SH-SY5Y (cell line): ENCODE results near the gene AOC1.

Source experiments
- GATA2 ChIP-seq: IDR thresholded peaks from 2 replicates; pipeline ENCODE4 v1.6.1; 2011; ENCODE audit warnings: mild to moderate bottlenecking, low read depth, low read length
- GATA3 ChIP-seq: IDR thresholded peaks from 2 replicates; pipeline ENCODE4 v1.6.1; 2011; ENCODE audit warnings: low read depth, mild to moderate bottlenecking, low read length, moderate library complexity

DNA sequence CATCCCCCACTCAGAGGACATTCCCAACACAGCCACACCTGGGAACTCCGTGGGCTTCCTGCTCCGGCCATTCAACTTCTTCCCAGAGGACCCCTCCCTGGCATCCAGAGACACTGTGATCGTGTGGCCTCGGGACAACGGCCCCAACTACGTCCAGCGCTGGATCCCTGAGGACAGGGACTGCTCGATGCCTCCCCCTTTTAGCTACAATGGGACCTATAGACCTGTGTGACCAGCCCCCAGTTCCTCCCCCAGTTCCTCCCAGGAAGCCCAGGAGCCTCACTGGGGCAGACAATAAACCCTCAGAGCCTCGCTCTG, 8.6 kb downstream of the AOC1 start:
- TF ChIP-seq GATA2 (no peak), GATA3 (no peak)
